HG02970 (cell line): Measurements from ENCODE around the gene CATSPERE.
"Not testable (repeated sequence)": the region's sequence is repeated elsewhere in the genome, so short reads cannot be mapped to it uniquely, and the experiment has no call there.

ENCODE experiments used
- ATAC-seq: cut with Tn5 transposase; IDR thresholded peaks from one replicate; pipeline ENCODE4 v1.9.1; 2021; ENCODE audit warnings: mild to moderate bottlenecking, moderate library complexity, moderate number of reproducible peaks; ENCODE audit not compliant: unreplicated experiment, low FRiP score

The CATSPERE gene

GRCh38 chr1:244447552-244447951 is 13.5 kb upstream of the CATSPERE start:
- no peak for ATAC-seq

- no peak for ATAC-seq
Observed at GRCh38 chr1:244448279-244449036, 12.6 kb upstream of the CATSPERE start.

- ATAC-seq: no peak
Observed at GRCh38 chr1:244449936-244450508, 11.1 kb upstream of the CATSPERE start.

- peak; percentile 3 for ATAC-seq
Observed at GRCh38 chr1:244450597-244451538, 10.2 kb upstream of the CATSPERE start.

GRCh38 chr1:244451539-244451950 is 9.5 kb upstream of the CATSPERE start, which contains the start of gene ADSS2:
ADSS2 (minus strand) TSS chr1:244451909; CDS start chr1:244451817, 92 bp downstream.
- no peak for ATAC-seq

DNA sequence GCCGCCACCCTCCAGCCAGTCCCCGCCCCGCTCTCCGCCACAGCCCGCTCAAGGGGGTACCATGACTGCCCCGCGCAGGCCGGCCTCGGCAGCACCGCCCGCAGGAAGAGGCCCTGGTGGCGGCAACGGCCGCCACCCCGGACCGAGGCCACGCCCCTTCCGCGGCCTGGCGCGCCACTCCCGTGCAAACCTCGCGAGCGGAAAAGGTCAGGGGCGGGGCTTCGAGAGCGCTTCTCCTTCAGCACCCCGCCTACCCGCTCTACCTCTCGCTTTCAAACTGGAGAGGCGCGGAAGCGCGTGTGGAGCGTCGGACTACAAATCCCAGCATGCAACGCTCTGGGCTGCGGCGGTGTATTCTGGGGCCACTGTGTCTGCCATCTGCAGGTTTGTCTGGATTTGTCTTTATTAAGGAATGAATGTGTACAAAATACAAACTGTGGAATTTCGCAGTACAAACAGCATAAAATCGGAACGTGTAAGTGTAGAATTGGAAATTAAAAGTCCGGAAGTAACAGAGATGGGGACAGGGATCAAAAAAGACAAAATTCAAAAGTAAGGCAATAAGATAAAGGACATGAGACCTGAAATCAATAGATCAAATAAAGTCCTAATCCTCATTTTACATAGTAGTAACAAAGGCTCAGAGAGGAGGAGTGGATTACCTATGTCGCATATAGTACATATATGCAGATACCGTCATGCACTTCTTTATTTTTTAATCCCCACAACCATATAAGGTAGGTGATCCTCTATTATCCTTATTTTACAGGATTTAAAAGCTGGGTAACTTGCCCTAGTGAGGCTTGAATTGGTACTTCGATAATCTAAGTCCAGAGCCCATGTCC is 8.9 kb upstream of the CATSPERE start:
- peak; percentile 95 for ATAC-seq

GRCh38 chr1:244454412-244454811 is 6.7 kb upstream of the CATSPERE start:
- ATAC-seq: no peak

- no peak for ATAC-seq
Observed at GRCh38 chr1:244456586-244456985, 4.5 kb upstream of the CATSPERE start.

- ATAC-seq: no peak
Observed at GRCh38 chr1:244458781-244459180, 2.3 kb upstream of the CATSPERE start.

- ATAC-seq: no peak
Observed at GRCh38 chr1:244460197-244460596, 876 bp upstream of the CATSPERE start.

DNA sequence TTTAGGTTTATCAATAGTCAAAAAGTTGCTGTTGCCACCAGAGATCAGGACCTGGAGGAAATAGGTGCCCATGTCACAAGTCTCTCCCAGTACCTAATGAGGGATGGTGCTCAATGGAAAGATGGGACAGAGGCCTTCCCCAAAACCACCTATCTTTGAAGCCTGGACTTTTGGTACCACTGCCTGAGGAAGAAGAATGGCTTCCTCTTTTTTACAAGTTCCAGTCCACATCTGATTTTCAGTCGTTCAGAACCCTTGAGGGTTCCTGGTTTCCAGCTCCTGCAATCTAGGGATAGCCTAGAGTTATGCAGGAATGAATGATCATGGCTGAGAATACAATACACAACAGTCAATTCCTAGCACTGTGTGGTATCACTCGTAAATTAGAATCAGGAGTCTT is 5.7 kb downstream of the CATSPERE start:
- no peak for ATAC-seq

- ATAC-seq: no peak
Observed at GRCh38 chr1:244473059-244473605, 12.1 kb downstream of the CATSPERE start.

DNA sequence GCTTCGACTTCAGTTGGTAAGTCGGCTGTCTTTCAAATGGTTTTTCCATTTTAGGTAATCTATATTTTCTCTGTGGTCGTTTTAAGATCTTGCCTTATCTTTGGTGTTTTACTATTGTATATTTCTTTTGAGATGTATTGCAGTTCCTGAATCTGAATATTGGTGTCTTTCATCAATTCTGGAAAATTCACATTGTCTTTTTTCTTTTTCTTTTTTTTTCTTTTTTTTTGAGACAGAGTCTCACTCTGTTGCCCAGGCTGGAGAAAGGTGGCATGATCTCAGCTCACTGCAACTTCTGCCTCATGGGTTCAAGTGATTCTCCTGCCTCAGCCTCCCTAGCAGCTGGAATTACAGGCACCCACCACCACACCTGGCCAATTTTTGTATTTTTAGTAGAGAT is 23.9 kb downstream of the CATSPERE start:
- ATAC-seq: not testable (repeated sequence)

DNA sequence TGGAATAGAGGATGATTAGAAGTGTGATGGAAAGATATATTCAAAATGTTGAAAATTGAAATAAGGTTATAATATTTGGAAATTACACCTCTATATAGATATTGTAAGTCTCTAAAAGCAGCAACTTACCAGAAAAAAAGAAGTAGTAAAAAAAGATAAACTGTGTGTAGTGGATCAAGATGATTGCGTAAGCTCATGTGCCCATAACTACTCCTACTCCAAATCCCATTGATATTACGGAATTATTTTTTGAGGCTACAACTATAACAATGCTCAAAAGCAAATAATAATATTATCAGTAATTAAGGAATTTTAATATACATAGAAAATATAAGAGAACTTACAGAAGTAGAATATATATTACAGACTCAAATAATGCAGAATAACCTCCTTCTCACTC is 33.6 kb downstream of the CATSPERE start:
- no peak for ATAC-seq

DNA sequence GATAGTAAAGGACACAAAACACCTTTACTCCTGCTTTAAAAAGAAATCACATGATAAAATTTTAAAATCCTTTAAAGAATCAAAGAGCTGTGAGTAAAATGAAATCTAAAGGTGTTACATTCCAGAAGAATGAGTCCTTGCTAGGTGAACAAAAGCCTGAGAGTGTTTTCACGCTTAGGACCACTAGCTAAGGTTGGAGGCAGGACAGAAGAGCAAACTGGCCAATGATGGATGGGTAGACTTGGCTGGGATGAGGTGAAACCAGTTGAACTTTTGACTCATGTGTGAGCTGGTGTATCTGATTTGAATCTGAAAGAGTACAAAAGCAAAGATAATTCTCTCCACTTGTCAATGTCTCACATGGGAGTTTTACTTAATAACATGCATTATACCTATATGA is 35.1 kb downstream of the CATSPERE start:
- no peak for ATAC-seq

DNA sequence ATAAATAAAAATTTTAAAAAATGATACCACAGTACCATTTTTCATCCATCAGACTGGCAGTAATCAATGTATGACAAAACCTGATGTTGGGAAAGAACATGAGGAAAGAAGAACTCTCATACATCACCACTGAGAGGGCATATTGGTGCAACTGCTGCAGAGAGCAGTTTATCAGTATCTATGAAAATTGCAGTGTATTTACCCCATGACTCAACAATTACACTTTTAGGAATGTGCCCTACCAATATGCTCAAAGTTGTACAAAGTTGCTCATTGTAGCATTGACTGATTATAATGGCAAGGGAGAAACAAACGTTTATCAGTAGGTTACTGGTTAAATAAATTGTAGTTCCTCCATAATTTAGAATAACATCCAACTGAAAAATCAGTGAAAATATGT is 36.7 kb downstream of the CATSPERE start:
- no peak for ATAC-seq

- ATAC-seq: not testable (repeated sequence)
Observed at GRCh38 chr1:244499484-244499883, 38.4 kb downstream of the CATSPERE start.

- not testable (repeated sequence) for ATAC-seq
Observed at GRCh38 chr1:244500515-244500914, 39.4 kb downstream of the CATSPERE start.

DNA sequence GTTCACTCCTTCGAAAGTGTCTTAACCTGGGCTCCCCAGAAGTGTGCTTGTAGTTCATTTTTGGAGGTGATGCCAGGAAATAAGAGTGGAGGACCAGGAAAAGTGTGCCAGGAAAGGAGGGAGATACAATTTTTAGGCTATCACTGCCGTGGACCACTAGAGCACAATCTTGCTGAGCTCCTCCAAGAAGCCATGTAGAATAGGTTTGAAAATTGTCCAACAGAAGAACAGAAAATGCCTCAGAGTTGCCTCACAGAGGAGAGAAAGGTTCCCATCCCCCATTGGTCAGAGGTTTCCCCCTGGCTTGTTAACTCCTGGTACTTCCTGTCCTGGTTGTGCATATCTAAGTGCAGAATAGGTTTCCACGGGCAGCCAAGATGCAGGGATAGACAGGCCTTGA is 41.6 kb downstream of the CATSPERE start:
- ATAC-seq: no peak

- no peak for ATAC-seq
Observed at GRCh38 chr1:244513493-244513892, 52.4 kb downstream of the CATSPERE start.
